ENCODE results near the gene MATCAP1. TPM values are rescaled to one million over a fixed set of nuclear protein-coding genes. Genes with fewer than 3 reads are reported as not detected.
A peak's percentile ranks its signal among the peaks of the same experiment; 100 is the strongest.

MATCAP1 gene
- total RNA-seq, 1 experiment from 2014 or later = 40.8 TPM

DNA sequence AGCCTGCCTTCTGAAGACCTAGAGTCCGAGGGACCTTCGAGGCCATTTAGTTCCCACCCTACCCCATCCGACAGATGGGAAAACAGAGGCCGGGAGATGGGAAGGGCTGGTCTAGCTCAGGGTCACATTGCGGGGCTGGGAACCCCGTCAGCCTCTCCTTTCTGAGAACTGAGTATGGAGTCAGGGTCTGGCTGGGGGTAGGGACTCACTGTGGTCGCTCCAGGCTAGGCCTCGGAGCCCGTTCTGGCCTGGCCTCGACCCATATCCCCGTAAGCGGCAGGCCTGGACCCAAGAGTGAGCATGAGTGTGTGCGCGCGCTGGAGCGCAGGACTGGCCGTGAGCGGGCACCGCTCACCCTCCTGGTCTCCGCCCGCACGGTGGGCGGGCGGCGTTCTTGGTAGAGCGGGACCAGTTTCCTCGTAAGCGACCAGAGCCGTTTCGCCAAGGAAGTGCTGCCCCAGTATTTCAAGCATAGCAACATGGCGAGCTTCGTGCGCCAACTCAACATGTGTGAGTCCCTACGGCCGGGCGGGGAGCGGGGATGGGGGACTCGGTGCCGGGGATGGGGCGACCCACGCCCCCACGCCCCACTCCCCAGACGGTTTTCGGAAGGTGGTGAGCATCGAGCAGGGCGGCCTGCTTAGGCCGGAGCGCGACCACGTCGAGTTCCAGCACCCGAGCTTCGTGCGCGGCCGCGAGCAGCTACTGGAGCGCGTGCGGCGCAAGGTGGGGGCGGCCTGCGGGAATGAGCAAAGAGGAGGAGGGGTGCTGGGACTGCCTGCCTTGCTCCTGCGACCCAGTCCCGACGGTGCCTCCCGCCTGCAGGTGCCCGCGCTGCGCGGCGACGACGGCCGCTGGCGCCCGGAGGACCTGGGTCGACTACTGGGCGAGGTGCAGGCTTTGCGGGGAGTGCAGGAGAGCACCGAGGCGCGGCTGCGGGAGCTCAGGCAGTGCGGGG, 18.4 kb downstream of the MATCAP1 start (continued):
- TF ChIP-seq FOXP1 (CRISPR knock-in tag; IDR thresholded peaks at IDR 0.05; ENCODE audit: borderline replicate concordance) (no peak), ZNF423 (CRISPR knock-in tag; IDR thresholded peaks at IDR 0.05) (no peak), SMAD4 (CRISPR knock-in tag; IDR thresholded peaks at IDR 0.05) (no peak), PRRX2 (CRISPR knock-in tag; IDR thresholded peaks at IDR 0.05) (no peak), ZNF219 (CRISPR knock-in tag; IDR thresholded peaks at IDR 0.05; ENCODE audit: borderline replicate concordance) (no peak), MYBL2 (CRISPR knock-in tag; IDR thresholded peaks at IDR 0.05) (no peak; the same call in 1 of the 2 replicates), SMAD3 (CRISPR knock-in tag; IDR thresholded peaks at IDR 0.05; ENCODE audit: borderline replicate concordance) (no peak), CBFB (CRISPR knock-in tag; IDR thresholded peaks at IDR 0.05; ENCODE audit: low read depth) (no peak), ETV6 (CRISPR knock-in tag; IDR thresholded peaks at IDR 0.05) (peak; percentile 74), EMX1 (CRISPR knock-in tag; IDR thresholded peaks at IDR 0.05) (no peak), ZBTB21 (CRISPR knock-in tag; IDR thresholded peaks at IDR 0.05; ENCODE audit: borderline replicate concordance) (no peak), MXD4 (CRISPR knock-in tag; IDR thresholded peaks at IDR 0.05; ENCODE audit: borderline replicate concordance) (no peak), RORB (CRISPR knock-in tag; IDR thresholded peaks at IDR 0.05) (no peak), SP1 (CRISPR knock-in tag; conservative IDR thresholded peaks at IDR 0.05) (no peak), FOXJ3 (CRISPR knock-in tag; IDR thresholded peaks at IDR 0.05; ENCODE audit: borderline replicate concordance) (no peak), CREB1 (CRISPR knock-in tag; IDR thresholded peaks at IDR 0.05) (no peak), NR3C1 (CRISPR knock-in tag; conservative IDR thresholded peaks at IDR 0.05; ENCODE audit: low read depth) (no peak), JUN (CRISPR knock-in tag; IDR thresholded peaks at IDR 0.05) (no peak), ZNF232 (CRISPR knock-in tag; IDR thresholded peaks at IDR 0.05) (no peak)
- TF ChIP-seq, protein P1, sequence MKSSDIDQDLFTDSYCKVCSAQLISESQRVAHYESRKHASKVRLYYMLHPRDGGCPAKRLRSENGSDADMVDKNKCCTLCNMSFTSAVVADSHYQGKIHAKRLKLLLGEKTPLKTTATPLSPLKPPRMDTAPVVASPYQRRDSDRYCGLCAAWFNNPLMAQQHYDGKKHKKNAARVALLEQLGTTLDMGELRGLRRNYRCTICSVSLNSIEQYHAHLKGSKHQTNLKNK (CRISPR knock-in tag; IDR thresholded peaks at IDR 0.05) = no peak
- TF ChIP-seq, protein P2, sequence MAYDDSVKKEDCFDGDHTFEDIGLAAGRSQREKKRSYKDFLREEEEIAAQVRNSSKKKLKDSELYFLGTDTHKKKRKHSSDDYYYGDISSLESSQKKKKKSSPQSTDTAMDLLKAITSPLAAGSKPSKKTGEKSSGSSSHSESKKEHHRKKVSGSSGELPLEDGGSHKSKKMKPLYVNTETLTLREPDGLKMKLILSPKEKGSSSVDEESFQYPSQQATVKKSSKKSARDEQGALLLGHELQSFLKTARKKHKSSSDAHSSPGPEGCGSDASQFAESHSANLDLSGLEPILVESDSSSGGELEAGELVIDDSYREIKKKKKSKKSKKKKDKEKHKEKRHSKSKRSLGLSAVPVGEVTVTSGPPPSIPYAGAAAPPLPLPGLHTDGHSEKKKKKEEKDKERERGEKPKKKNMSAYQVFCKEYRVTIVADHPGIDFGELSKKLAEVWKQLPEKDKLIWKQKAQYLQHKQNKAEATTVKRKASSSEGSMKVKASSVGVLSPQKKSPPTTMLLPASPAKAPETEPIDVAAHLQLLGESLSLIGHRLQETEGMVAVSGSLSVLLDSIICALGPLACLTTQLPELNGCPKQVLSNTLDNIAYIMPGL (CRISPR knock-in tag; IDR thresholded peaks at IDR 0.05) = peak; percentile 43; the same call in 1 of the 2 replicates
- TF ChIP-seq, protein P3, sequence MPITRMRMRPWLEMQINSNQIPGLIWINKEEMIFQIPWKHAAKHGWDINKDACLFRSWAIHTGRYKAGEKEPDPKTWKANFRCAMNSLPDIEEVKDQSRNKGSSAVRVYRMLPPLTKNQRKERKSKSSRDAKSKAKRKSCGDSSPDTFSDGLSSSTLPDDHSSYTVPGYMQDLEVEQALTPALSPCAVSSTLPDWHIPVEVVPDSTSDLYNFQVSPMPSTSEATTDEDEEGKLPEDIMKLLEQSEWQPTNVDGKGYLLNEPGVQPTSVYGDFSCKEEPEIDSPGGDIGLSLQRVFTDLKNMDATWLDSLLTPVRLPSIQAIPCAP (CRISPR knock-in tag; IDR thresholded peaks at IDR 0.05) = peak; percentile 22; the same call in 1 of the 2 replicates
- TF ChIP-seq, protein P4, sequence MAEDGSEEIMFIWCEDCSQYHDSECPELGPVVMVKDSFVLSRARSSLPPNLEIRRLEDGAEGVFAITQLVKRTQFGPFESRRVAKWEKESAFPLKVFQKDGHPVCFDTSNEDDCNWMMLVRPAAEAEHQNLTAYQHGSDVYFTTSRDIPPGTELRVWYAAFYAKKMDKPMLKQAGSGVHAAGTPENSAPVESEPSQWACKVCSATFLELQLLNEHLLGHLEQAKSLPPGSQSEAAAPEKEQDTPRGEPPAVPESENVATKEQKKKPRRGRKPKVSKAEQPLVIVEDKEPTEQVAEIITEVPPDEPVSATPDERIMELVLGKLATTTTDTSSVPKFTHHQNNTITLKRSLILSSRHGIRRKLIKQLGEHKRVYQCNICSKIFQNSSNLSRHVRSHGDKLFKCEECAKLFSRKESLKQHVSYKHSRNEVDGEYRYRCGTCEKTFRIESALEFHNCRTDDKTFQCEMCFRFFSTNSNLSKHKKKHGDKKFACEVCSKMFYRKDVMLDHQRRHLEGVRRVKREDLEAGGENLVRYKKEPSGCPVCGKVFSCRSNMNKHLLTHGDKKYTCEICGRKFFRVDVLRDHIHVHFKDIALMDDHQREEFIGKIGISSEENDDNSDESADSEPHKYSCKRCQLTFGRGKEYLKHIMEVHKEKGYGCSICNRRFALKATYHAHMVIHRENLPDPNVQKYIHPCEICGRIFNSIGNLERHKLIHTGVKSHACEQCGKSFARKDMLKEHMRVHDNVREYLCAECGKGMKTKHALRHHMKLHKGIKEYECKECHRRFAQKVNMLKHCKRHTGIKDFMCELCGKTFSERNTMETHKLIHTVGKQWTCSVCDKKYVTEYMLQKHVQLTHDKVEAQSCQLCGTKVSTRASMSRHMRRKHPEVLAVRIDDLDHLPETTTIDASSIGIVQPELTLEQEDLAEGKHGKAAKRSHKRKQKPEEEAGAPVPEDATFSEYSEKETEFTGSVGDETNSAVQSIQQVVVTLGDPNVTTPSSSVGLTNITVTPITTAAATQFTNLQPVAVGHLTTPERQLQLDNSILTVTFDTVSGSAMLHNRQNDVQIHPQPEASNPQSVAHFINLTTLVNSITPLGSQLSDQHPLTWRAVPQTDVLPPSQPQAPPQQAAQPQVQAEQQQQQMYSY (CRISPR knock-in tag; IDR thresholded peaks at IDR 0.05) = no peak
- TF ChIP-seq, protein P5, sequence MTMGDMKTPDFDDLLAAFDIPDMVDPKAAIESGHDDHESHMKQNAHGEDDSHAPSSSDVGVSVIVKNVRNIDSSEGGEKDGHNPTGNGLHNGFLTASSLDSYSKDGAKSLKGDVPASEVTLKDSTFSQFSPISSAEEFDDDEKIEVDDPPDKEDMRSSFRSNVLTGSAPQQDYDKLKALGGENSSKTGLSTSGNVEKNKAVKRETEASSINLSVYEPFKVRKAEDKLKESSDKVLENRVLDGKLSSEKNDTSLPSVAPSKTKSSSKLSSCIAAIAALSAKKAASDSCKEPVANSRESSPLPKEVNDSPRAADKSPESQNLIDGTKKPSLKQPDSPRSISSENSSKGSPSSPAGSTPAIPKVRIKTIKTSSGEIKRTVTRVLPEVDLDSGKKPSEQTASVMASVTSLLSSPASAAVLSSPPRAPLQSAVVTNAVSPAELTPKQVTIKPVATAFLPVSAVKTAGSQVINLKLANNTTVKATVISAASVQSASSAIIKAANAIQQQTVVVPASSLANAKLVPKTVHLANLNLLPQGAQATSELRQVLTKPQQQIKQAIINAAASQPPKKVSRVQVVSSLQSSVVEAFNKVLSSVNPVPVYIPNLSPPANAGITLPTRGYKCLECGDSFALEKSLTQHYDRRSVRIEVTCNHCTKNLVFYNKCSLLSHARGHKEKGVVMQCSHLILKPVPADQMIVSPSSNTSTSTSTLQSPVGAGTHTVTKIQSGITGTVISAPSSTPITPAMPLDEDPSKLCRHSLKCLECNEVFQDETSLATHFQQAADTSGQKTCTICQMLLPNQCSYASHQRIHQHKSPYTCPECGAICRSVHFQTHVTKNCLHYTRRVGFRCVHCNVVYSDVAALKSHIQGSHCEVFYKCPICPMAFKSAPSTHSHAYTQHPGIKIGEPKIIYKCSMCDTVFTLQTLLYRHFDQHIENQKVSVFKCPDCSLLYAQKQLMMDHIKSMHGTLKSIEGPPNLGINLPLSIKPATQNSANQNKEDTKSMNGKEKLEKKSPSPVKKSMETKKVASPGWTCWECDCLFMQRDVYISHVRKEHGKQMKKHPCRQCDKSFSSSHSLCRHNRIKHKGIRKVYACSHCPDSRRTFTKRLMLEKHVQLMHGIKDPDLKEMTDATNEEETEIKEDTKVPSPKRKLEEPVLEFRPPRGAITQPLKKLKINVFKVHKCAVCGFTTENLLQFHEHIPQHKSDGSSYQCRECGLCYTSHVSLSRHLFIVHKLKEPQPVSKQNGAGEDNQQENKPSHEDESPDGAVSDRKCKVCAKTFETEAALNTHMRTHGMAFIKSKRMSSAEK (CRISPR knock-in tag; IDR thresholded peaks at IDR 0.05; ENCODE audit: borderline replicate concordance) = no peak
- TF ChIP-seq, protein P6, sequence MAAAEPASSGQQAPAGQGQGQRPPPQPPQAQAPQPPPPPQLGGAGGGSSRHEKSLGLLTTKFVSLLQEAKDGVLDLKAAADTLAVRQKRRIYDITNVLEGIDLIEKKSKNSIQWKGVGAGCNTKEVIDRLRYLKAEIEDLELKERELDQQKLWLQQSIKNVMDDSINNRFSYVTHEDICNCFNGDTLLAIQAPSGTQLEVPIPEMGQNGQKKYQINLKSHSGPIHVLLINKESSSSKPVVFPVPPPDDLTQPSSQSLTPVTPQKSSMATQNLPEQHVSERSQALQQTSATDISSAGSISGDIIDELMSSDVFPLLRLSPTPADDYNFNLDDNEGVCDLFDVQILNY (CRISPR knock-in tag; IDR thresholded peaks at IDR 0.05) = no peak
- TF ChIP-seq, protein P7, sequence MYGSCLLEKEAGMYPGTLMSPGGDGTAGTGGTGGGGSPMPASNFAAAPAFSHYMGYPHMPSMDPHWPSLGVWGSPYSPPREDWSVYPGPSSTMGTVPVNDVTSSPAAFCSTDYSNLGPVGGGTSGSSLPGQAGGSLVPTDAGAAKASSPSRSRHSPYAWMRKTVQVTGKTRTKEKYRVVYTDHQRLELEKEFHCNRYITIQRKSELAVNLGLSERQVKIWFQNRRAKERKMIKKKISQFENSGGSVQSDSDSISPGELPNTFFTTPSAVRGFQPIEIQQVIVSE (CRISPR knock-in tag; IDR thresholded peaks at IDR 0.05; ENCODE audit: borderline replicate concordance) = no peak
- TF ChIP-seq, protein P8, sequence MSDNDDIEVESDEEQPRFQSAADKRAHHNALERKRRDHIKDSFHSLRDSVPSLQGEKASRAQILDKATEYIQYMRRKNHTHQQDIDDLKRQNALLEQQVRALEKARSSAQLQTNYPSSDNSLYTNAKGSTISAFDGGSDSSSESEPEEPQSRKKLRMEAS (CRISPR knock-in tag; IDR thresholded peaks at IDR 0.05) = peak; percentile 78; the same call in 1 of the 2 replicates

Measured in WTC11 (cell line).